Kidney (tissue), 14 donors: ENCODE data around the gene ZNF512. TPM values are rescaled to one million over a fixed set of nuclear protein-coding genes. Genes with fewer than 3 reads are reported as not detected.

Experiments used
- DNase-seq, 5 donors: peaks; one replicate each; pipeline ENCODE4 v3.0.0-alpha.2; 2013 to 2020
- FAIRE-seq: peaks from 2 replicates; lab custom pipeline; 2012; peaks lifted over from hg19 to GRCh38; lab: Jason Lieb, UNC
- H3K27ac ChIP-seq, 2 donors: one replicate each; pipeline ENCODE4 v1.7.0; 2013; ENCODE audit warnings: low read depth in 2 of 2, low read length in 2 of 2, inconsistent platforms in 1 of 2
- H3K27me3 ChIP-seq: one replicate; pipeline ENCODE4 v1.7.1; 2013; ENCODE audit warnings: low read length, inconsistent platforms; ENCODE audit not compliant: control insufficient read depth, insufficient read depth
- H3K36me3 ChIP-seq, 3 donors: one replicate each; pipeline versions ENCODE4 v1.7.0 to v1.7.1; 2013; ENCODE audit warnings: low read length in 3 of 3, control low read depth in 1 of 3, inconsistent platforms in 1 of 3; ENCODE audit not compliant: insufficient read depth in 3 of 3, control insufficient read depth in 2 of 3
- H3K4me1 ChIP-seq, 3 donors: one replicate each; pipeline versions ENCODE4 v1.7.0 to v1.7.1; 2013; ENCODE audit warnings: low read length in 3 of 3, inconsistent platforms in 1 of 3, low read depth in 1 of 3; ENCODE audit not compliant: control insufficient read depth in 2 of 3, insufficient read depth in 2 of 3
- H3K4me3 ChIP-seq, 3 donors: one replicate each; pipeline versions ENCODE4 v1.7.0 to v1.8.1; 2013; ENCODE audit warnings: low read length in 3 of 3, control low read depth in 1 of 3, inconsistent platforms in 1 of 3
- H3K9ac ChIP-seq, 3 donors: one replicate each; pipeline versions ENCODE4 v1.7.0 to v1.7.1; 2013; ENCODE audit warnings: low read length in 3 of 3, control low read depth in 1 of 3, inconsistent platforms in 1 of 3
- H3K9me3 ChIP-seq, 3 donors: one replicate each; pipeline versions ENCODE4 v1.7.0 to v1.7.1; 2013; ENCODE audit warnings: low read length in 3 of 3, control low read depth in 1 of 3, inconsistent platforms in 1 of 3; ENCODE audit not compliant: control insufficient read depth in 2 of 3, insufficient read depth in 1 of 3
- intact Hi-C: fragments of 100-400 bp; cut with DNase I; formaldehyde crosslinking; loops from one replicate; pipeline ENCODE4 v1.11.1; 2022
- polyA plus RNA-seq: library from polyadenylated mRNA; stranded (reverse); fragments of 350-450 nt; fragmentation: Illumina TruSeq; extraction: RNeasy Lipid Tissue Mini Kit (QIAGEN cat#74804); gene quantifications from one replicate; pipeline ENCODE4 v1.2.3, GENCODE V29; 2014; ENCODE audit warnings: low read depth, low replicate concordance; ENCODE audit not compliant: insufficient read depth
- total RNA-seq: library from RNA; stranded (reverse); fragmentation: NEBNext Ultra II Directional; extraction: Animal tissue kit (Norgen Biotek cat#: 25700); gene quantifications from one replicate; pipeline ENCODE4 v1.2.1, GENCODE V29; 2021
- TF ChIP-seq, protein P1 (sequence below): IDR thresholded peaks from 3 replicates; pipeline ENCODE4 v1.5.1; 2012; ENCODE audit warnings: mild to moderate bottlenecking, moderate library complexity, borderline replicate concordance; ENCODE audit not compliant: insufficient read depth; ENCODE audit errors: extremely low read depth
- donor health status: control.
- donor health status: control.
- donor health status: control.
- donor health status: control.
- donor health status: control.
- donor health status: DM: yes; HTN: yes; CAD: no.
- donor health status: Normal renal cell carcinoma (clear cell type).

Gene ZNF512
- total and polyA plus RNA-seq, 2 donors from 2014 or later, result 15.1 to 40.6 TPM

DNA sequence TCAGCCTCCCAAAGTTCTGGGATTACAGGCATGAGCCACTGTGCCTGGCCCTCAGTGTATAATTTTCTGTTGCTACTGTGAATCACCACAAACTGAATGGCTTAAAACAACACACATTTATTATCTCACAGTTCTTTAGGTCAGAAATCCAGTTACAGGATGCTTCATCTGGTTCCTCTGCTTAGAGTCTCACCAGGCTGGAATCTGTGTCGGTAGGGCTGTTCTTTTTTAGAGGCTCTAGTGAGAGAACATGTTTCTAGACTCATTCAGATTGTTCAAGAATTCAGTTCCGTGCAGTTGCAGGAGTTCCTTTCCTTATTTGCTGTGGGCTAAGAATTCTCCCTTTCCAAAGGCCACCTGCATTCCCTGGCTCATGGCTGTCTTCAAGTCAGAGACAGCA lies 23.8 kb downstream of the ZNF512 start:
- H3K36me3 ChIP-seq, result peaks cover 18 to 33% (median 21%) of the 10 kb centered on the region in 3 donors
- TF ChIP-seq, protein P1, sequence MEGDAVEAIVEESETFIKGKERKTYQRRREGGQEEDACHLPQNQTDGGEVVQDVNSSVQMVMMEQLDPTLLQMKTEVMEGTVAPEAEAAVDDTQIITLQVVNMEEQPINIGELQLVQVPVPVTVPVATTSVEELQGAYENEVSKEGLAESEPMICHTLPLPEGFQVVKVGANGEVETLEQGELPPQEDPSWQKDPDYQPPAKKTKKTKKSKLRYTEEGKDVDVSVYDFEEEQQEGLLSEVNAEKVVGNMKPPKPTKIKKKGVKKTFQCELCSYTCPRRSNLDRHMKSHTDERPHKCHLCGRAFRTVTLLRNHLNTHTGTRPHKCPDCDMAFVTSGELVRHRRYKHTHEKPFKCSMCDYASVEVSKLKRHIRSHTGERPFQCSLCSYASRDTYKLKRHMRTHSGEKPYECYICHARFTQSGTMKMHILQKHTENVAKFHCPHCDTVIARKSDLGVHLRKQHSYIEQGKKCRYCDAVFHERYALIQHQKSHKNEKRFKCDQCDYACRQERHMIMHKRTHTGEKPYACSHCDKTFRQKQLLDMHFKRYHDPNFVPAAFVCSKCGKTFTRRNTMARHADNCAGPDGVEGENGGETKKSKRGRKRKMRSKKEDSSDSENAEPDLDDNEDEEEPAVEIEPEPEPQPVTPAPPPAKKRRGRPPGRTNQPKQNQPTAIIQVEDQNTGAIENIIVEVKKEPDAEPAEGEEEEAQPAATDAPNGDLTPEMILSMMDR, result no peak
- H3K27ac ChIP-seq, result no peak overlapping the region

DNA sequence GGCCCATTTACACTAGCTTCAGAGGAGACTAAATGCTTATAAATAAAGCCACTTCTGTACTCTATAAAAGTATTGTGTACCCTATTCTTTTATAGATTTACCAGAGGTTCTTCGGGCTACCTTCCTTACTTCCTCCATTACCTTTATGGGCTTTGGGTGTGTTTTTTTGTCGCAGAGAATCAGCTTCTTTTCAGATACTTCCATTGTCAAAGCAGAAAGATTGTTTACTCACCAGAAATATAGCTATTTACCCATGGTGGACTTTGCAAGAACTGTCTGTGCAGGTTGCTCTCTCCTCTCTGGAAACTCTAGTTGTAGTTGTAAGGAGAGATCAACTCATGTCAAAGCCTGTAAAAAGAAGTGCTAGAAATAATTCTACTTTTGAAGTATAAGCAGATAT lies 31.1 kb downstream of the ZNF512 start:
- peaks cover 6 to 26% (median 18%) of the 10 kb centered on the region in 3 donors for H3K36me3 ChIP-seq

More for the DNA sequence above, 23.8 kb downstream of the ZNF512 start:
- intact Hi-C loops, result no loop called here
- H3K4me3 ChIP-seq, result no peak overlapping the region
- DNase-seq (no peak), FAIRE-seq (no peak)
- no peak overlapping the region for H3K9ac ChIP-seq
- H3K27me3 ChIP-seq, result no peaks in the 10 kb centered on the region
- no peaks in the 10 kb centered on the region for H3K4me1 ChIP-seq
- H3K9me3 ChIP-seq, result no peaks in the 10 kb centered on the region

DNA sequence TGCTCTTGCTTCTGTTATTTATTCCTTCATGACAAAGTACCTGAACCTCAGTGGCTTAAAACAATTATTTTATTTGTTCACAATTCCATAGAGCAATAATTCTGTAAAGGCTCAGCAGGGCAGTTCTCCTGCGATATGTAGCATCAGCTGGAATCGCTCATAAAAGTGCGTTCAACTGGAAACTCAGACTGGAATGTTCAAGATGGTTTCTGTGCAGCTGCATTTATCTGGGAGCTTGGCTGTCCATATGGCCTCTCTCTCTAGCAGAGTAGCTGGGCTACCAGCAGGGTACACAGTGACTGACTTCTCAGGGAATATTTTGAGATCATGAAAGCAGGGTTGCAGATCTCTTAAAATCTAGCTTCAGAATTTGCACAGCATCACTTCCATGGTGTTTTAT lies 32.5 kb downstream of the ZNF512 start:
- peaks cover 8 to 28% (median 18%) of the 10 kb centered on the region in 3 donors for H3K36me3 ChIP-seq

More for the DNA sequence above, 31.1 kb downstream of the ZNF512 start:
- no peak for DNase-seq
- Histone ChIP-seq H3K27ac (no peak overlapping the region), H3K27me3 (no peaks in the 10 kb centered on the region), H3K9me3 (no peaks in the 10 kb centered on the region), H3K4me3 (no peak overlapping the region), H3K9ac (no peak overlapping the region), H3K4me1 (no peaks in the 10 kb centered on the region)
- intact Hi-C loops, result no loop called here
- FAIRE-seq, result no peak
- TF ChIP-seq, protein P1, result no peak

More for the DNA sequence above, 32.5 kb downstream of the ZNF512 start:
- Histone ChIP-seq H3K9me3 (no peaks in the 10 kb centered on the region), H3K4me1 (no peaks in the 10 kb centered on the region), H3K9ac (no peak overlapping the region), H3K4me3 (no peak overlapping the region), H3K27ac (no peak overlapping the region), H3K27me3 (no peaks in the 10 kb centered on the region)
- TF ChIP-seq, protein P1, result no peak
- intact Hi-C loops, result no loop called here
- DNase-seq (no peak), FAIRE-seq (no peak)
